PC-3 (cell line): ENCODE measurements around the gene ARSB. TPM values are rescaled to one million over a fixed set of nuclear protein-coding genes. Genes with fewer than 3 reads are reported as not detected.
A peak's percentile ranks its signal among the peaks of the same experiment; 100 is the strongest.

ENCODE experiments used
- ATAC-seq: fragments of 200-7000 bp; cut with Tn5 transposase; 2 replicates; pipeline ENCODE4 v1.9.1; 2020; ENCODE audit warnings: mild to moderate bottlenecking, moderate library complexity
- BruUV-seq: library from RNA; stranded (reverse); fragments of 400-500 nt; replicated peaks from 2 replicates; lab custom pipeline; 2021; lab: Mats Ljungman, UMichigan
- CTCF ChIA-PET: fragments of 300-600 bp; sonication (Branson Sonifier 250); formaldehyde crosslinking; loops from one replicate; lab custom pipeline; 2022; ENCODE audit warnings: antibody characterized with exemption; lab: Charles Lee
- POLR2A ChIA-PET: fragments of 300-600 bp; sonication (Branson Sonifier 250); formaldehyde crosslinking; loops from one replicate; lab custom pipeline; 2022; ENCODE audit warnings: antibody characterized with exemption; ENCODE audit not compliant: unreplicated experiment; lab: Charles Lee
- DNase-seq: peaks from one replicate; pipeline ENCODE4 v3.0.0-alpha.2; 2015
- H2AFZ ChIP-seq: fragments of 300-600 bp; sonication (generic); 2 replicates; pipeline ENCODE4 v1.6.0; 2016; ENCODE audit warnings: antibody characterized with exemption, low read length
- H3F3A ChIP-seq: fragments of 300-600 bp; sonication (generic); one replicate; pipeline ENCODE4 v1.6.0; 2017; ENCODE audit warnings: antibody characterized with exemption, low read length, control low read depth, mild to moderate bottlenecking; ENCODE audit not compliant: unreplicated experiment
- H3K27ac ChIP-seq: fragments of 300-600 bp; sonication (generic); 2 replicates; pipeline ENCODE4 v1.5.1; 2016; ENCODE audit warnings: mild to moderate bottlenecking, low read length
- H3K27me3 ChIP-seq: fragments of 300-600 bp; sonication (generic); 2 replicates; pipeline ENCODE4 v1.6.1; 2016; ENCODE audit warnings: low read length, mixed read lengths
- H3K36me3 ChIP-seq: fragments of 300-600 bp; sonication (generic); 2 replicates; pipeline ENCODE4 v1.6.1; 2016; ENCODE audit warnings: low read depth, mixed run types, low read length, mixed read lengths
- H3K4me1 ChIP-seq: fragments of 300-600 bp; sonication (generic); 2 replicates; pipeline ENCODE4 v1.5.1; 2016; ENCODE audit warnings: low read length; ENCODE audit not compliant: insufficient read depth
- H3K4me2 ChIP-seq: fragments of 300-600 bp; sonication (generic); 2 replicates; pipeline ENCODE4 v1.6.0; 2016; ENCODE audit warnings: low read length
- H3K4me3 ChIP-seq: fragments of 300-600 bp; sonication (generic); 2 replicates; pipeline ENCODE4 v1.5.1; 2016; ENCODE audit warnings: mild to moderate bottlenecking, low read length, mixed read lengths
- H3K79me2 ChIP-seq: fragments of 300-600 bp; sonication (generic); 2 replicates; pipeline ENCODE4 v1.6.1; 2017; ENCODE audit warnings: low read length, mixed read lengths
- H3K9ac ChIP-seq: fragments of 300-600 bp; sonication (generic); 2 replicates; pipeline ENCODE4 v1.6.0; 2016; ENCODE audit warnings: mild to moderate bottlenecking, low read length
- H3K9me2 ChIP-seq: fragments of 300-600 bp; sonication (generic); replicated peaks from 2 replicates; pipeline ENCODE4 v1.6.1; 2016; ENCODE audit warnings: mixed run types, low read length, mixed read lengths
- H3K9me3 ChIP-seq: fragments of 300-600 bp; sonication (generic); 2 replicates; pipeline ENCODE4 v1.6.1; 2016; ENCODE audit warnings: low read length, mixed read lengths
- H4K20me1 ChIP-seq: fragments of 300-600 bp; sonication (generic); 2 replicates; pipeline ENCODE4 v1.6.1; 2016; ENCODE audit warnings: low read length, mixed read lengths
- EZH2 ChIP-seq: fragments of 300-600 bp; sonication (generic); IDR thresholded peaks from one replicate; pipeline ENCODE4 v1.6.1; 2017; ENCODE audit warnings: antibody characterized with exemption, mild to moderate bottlenecking, low read length; ENCODE audit not compliant: unreplicated experiment
- EZH2phosphoT487 ChIP-seq: fragments of 300-600 bp; sonication (generic); IDR thresholded peaks from 2 replicates; pipeline ENCODE4 v1.6.1; 2018; ENCODE audit warnings: mild to moderate bottlenecking, antibody characterized with exemption, low read length, borderline replicate concordance
- intact Hi-C: fragments of 100-400 bp; cut with micrococcal nuclease; formaldehyde crosslinking; loops from 2 replicates; pipeline ENCODE4 v1.9.0; 2023
- total RNA-seq: library from RNA; depleted of rRNA; stranded (reverse); fragments of >200 nt; gene quantifications from 2 replicates; pipeline ENCODE4 v1.2.3, GENCODE V29; 2014
- TF ChIP-seq, protein P1 (sequence below): fragments of 300-600 bp; sonication (generic); conservative IDR thresholded peaks from 2 replicates; pipeline ENCODE4 v1.5.1; 2017; ENCODE audit warnings: antibody characterized with exemption, low read depth, mild to moderate bottlenecking, low read length

Gene ARSB
- total RNA-seq, 1 experiment from 2014 or later, result 8.1 TPM

DNA sequence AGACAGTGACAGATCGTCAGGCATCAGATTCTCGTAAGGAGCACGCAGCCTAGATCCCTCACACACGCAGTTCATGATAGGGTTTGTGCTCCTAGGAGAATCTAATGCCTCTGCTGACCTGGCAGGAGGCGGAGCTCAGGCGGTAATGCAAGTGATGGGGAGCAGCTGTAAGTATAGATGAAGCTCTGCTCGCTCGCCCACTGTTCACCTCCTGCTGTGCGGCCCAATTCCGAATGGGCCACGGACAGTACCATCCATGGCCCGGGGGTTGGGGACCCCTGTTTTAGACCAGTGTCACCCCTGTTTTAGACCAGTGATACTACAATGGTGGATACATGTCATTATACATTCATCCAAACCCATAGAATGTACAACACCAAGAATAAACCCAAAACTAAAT, 4.0 kb upstream of the ARSB start:
- no peak overlapping the region for H3K4me2 ChIP-seq
- no peak for DNase-seq
- intact Hi-C loops, result no loop called here
- no peak overlapping the region for H2AFZ ChIP-seq
- H3K4me3 ChIP-seq, result no peak overlapping the region
- ATAC-seq, result no peak
- H3K9me2 ChIP-seq, result no peaks in the 10 kb centered on the region
- POLR2A ChIA-PET, result no interaction called here
- BruUV-seq, result no TSS peak
- H3K4me1 ChIP-seq, result peaks cover 5% of the 10 kb centered on the region; the same call in 1 of the 2 replicates
- H4K20me1 ChIP-seq, result no peaks in the 10 kb centered on the region
- no peak for TF ChIP-seq EZH2
- no peak for TF ChIP-seq EZH2phosphoT487
- TF ChIP-seq, protein P1, sequence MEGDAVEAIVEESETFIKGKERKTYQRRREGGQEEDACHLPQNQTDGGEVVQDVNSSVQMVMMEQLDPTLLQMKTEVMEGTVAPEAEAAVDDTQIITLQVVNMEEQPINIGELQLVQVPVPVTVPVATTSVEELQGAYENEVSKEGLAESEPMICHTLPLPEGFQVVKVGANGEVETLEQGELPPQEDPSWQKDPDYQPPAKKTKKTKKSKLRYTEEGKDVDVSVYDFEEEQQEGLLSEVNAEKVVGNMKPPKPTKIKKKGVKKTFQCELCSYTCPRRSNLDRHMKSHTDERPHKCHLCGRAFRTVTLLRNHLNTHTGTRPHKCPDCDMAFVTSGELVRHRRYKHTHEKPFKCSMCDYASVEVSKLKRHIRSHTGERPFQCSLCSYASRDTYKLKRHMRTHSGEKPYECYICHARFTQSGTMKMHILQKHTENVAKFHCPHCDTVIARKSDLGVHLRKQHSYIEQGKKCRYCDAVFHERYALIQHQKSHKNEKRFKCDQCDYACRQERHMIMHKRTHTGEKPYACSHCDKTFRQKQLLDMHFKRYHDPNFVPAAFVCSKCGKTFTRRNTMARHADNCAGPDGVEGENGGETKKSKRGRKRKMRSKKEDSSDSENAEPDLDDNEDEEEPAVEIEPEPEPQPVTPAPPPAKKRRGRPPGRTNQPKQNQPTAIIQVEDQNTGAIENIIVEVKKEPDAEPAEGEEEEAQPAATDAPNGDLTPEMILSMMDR, result no peak
- no peaks in the 10 kb centered on the region for H3K79me2 ChIP-seq
- no peak overlapping the region for H3K9ac ChIP-seq
- H3F3A ChIP-seq, result no peaks in the 10 kb centered on the region
- no peaks in the 10 kb centered on the region for H3K27me3 ChIP-seq
- CTCF ChIA-PET, result no interaction called here
- H3K27ac ChIP-seq, result no peak overlapping the region
- H3K9me3 ChIP-seq, result no peaks in the 10 kb centered on the region
- no peaks in the 10 kb centered on the region for H3K36me3 ChIP-seq

- Histone ChIP-seq H3K27ac (peak overlapping the region; percentile 61), H3K4me2 (peak overlapping the region; percentile 97), H3K9me3 (no peaks in the 10 kb centered on the region), H3K36me3 (no peaks in the 10 kb centered on the region), H3K9me2 (no peaks in the 10 kb centered on the region), H3K9ac (peak overlapping the region; percentile 80), H3K4me1 (peaks cover 27% of the 10 kb centered on the region), H3K4me3 (peak overlapping the region; percentile 82), H3K79me2 (no peaks in the 10 kb centered on the region), H3F3A (no peaks in the 10 kb centered on the region), H2AFZ (peak overlapping the region; percentile 60), H4K20me1 (no peaks in the 10 kb centered on the region), H3K27me3 (no peaks in the 10 kb centered on the region)
- TSS peak; percentile 95 for BruUV-seq
- ChIA-PET CTCF (interaction anchor here (0.7 kb wide), 1 partner anchor 1426 kb away, joined by 3 read pairs; no protein-coding TSS in a partner anchor), POLR2A (interaction anchor here (0.8 kb wide), 1 partner anchor 338 kb away, joined by 5 read pairs; no protein-coding TSS in a partner anchor)
- DNase-seq, result peak; percentile 48
- intact Hi-C loops, result no loop called here
- TF ChIP-seq EZH2phosphoT487 (no peak), EZH2 (no peak)
- TF ChIP-seq, protein P1, result no peak
- peak; percentile 33 for ATAC-seq
These were observed 664 bp upstream of the ARSB start for GRCh38 chr5:78985725-78986223.
